Sigmoid colon (tissue), 7 donors: ENCODE measurements around the gene ZNF79. TPM values are rescaled to one million over a fixed set of nuclear protein-coding genes. Genes with fewer than 3 reads are reported as not detected.

ENCODE experiments used
- DNase-seq: peaks from one replicate; pipeline ENCODE4 v3.0.0-alpha.2; 2019
- H3K27ac ChIP-seq, 4 donors: fragments of 200-600 bp; sonication (generic); one replicate each; pipeline ENCODE4 v1.5.1; 2016 to 2019; ENCODE audit warnings: mild to moderate bottlenecking in 1 of 4
- H3K27me3 ChIP-seq, 3 donors: fragments of 200-600 bp; sonication (generic); one replicate each; pipeline ENCODE4 v1.5.1; 2019; ENCODE audit warnings: mild to moderate bottlenecking in 1 of 3
- H3K36me3 ChIP-seq, 4 donors: fragments of 200-600 bp; sonication (generic); one replicate each; pipeline ENCODE4 v1.5.1; 2016 to 2019
- H3K4me1 ChIP-seq, 4 donors: fragments of 200-600 bp; sonication (generic); one replicate each; pipeline ENCODE4 v1.5.1; 2017 to 2019
- H3K4me3 ChIP-seq, 4 donors: fragments of 200-600 bp; sonication (generic); one replicate each; pipeline ENCODE4 v1.5.1; 2017 to 2019; ENCODE audit warnings: mild to moderate bottlenecking in 2 of 4, moderate library complexity in 1 of 4
- H3K9me3 ChIP-seq, 4 donors: fragments of 200-600 bp in 3 of 4; sonication (generic) in 3 of 4; one replicate each; pipeline versions ENCODE4 v1.5.1 to v1.6.1; 2013 to 2019
- EP300 ChIP-seq, 4 donors: sonication (generic); formaldehyde crosslinking; IDR thresholded peaks; one replicate each; pipeline ENCODE4 v1.6.1; 2017; ENCODE audit warnings: antibody characterized with exemption in 4 of 4
- POLR2A ChIP-seq, 2 donors: fragments of 450-650 bp; IDR thresholded peaks; one replicate each; pipeline ENCODE4 v1.6.1; 2016; ENCODE audit warnings: antibody characterized with exemption in 2 of 2, mild to moderate bottlenecking in 2 of 2, moderate library complexity in 2 of 2
- POLR2AphosphoS5 ChIP-seq, 4 donors: sonication (generic); formaldehyde crosslinking; IDR thresholded peaks; one replicate each; pipeline ENCODE4 v1.6.1; 2017; ENCODE audit warnings: antibody characterized with exemption in 4 of 4
- WGBS, 2 donors: extraction: QIAGEN DNeasy Blood & Tissue Kit; methylation state at CpG; one replicate each; pipeline ENCODE4 v1.1.7; 2013; 5-methylcytosine and 5-hydroxymethylcytosine counted together
- intact Hi-C: fragments of 100-400 bp; cut with DNase I; formaldehyde crosslinking; loops from one replicate; pipeline ENCODE4 v1.15.1; 2023
- polyA plus RNA-seq, 3 donors: library from polyadenylated mRNA; stranded (reverse); fragments of 200-250 nt; gene quantifications; one replicate each; pipeline ENCODE4 v1.2.3, GENCODE V29; 2013
- total RNA-seq, 4 donors: library from RNA; depleted of rRNA; stranded (reverse); fragments of >200 nt; gene quantifications; one replicate each; pipeline ENCODE4 v1.1.0, GENCODE V29; 2016
- TF ChIP-seq, protein P1 (sequence below), 4 experiments: fragments of 450-650 bp in 3 of 4; fragments of 200-600 bp in 1 of 4; IDR thresholded peaks; one replicate each; pipeline ENCODE4 v1.5.1; 2016 to 2019; ENCODE audit warnings: antibody characterized with exemption in 4 of 4, mild to moderate bottlenecking in 3 of 4, moderate library complexity in 2 of 4
- donor health status: healthy with polysubstance abuse.
- donor health status: Bipolar disorder and iron deficiency.
- donor health status: healthy.

Gene ZNF79
- total and polyA plus RNA-seq, 7 donors = 0.60 to 14.6 (median 10.9) TPM

DNA sequence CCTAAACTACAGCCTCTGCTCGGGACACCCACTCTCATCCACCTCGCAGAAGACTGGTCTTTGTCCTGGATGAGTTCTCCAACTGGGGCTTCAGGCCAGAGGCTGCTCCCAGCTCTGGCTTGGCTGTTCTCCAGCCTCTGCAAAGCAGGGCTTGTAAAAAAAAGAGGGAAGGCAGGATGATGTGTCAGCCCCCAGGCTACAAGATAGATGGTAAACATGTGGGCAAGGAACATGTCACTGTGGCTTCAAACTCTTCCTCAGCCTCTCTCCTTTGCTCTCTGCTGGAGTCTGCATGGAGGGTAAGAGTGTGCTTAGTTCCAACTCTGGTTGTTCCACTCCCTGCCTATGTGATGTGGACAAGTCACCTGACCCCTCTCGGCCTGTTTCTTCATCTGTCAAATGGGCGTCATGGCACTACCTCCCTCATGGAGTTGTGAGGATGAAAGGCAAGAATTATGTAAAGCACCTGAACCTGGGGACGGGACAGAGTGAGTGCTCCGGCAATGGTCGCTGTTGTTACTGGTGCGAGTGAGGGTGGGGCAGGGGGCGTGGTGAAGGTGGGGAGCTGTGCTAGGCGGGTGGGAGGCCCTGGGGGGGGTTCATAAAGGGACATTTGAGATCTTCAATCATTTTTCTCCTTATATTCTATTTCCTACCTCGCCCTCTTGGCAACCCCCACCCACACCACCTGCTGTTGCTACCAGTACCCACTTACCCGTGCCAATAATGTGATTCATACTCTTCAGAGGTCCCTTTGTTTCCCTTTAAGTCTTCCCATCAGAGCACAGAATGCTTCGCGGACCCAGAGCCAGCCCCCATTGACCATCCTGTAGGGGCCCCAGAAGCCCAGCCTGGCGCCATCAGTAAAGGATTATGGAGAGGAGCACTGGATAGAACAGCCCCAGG lies 6.8 kb upstream of the ZNF79 start:
- peaks cover 0 to under 1% (median 0%) of the 10 kb centered on the region in 4 donors for H3K36me3 ChIP-seq
- intact Hi-C loops = no loop called here
- peaks cover 0 to 76% (median 54%) of the 10 kb centered on the region in 4 donors for H3K4me1 ChIP-seq
- peak in 3 of 4 donors; percentile 64 to 71 (median 65) for TF ChIP-seq EP300 (IDR thresholded peaks at IDR 0.05)
- no peak for TF ChIP-seq POLR2A (IDR thresholded peaks at IDR 0.05)
- TF ChIP-seq POLR2AphosphoS5 (IDR thresholded peaks at IDR 0.05) = peak; percentile 76 to 90 (median 84)
- peak overlapping the region in 3 of 4 donors; percentile 82 to 86 (median 82) for H3K27ac ChIP-seq
- no peak overlapping the region for H3K4me3 ChIP-seq
- no peaks in the 10 kb centered on the region for H3K27me3 ChIP-seq
- DNase-seq = peak; percentile 90
- H3K9me3 ChIP-seq = no peaks in the 10 kb centered on the region
- WGBS, 2 donors = 75 to 78% methylated on average over 15 of the region's 15 CpGs

DNA sequence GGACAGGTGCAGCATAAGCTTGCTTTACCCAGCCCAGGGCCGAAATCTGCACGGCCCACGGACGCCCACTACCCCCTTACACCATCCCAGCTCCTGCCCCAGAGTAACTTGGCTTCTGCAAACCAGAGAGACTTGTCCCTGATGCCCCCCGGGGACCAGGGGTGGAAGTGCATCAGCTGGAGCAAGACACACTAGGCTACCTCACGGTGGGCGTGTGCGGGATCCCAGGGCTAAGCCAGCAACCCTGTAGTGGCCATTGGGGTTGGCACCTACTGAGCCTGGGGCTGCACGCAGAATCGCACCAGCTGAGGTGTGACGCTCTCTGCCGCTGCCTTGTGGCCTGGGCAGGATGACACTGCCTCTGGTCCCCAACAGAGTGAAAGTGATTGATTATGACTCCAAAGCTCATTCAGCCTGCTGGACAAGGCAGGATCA lies 6.1 kb upstream of the ZNF79 start:
- H3K27ac ChIP-seq = peak overlapping the region in 3 of 4 donors; percentile 82 to 86 (median 82)
- no peaks in the 10 kb centered on the region for H3K9me3 ChIP-seq
- intact Hi-C loops = no loop called here
- H3K4me1 ChIP-seq = peaks cover 0 to 76% (median 57%) of the 10 kb centered on the region in 4 donors
- no peak for DNase-seq
- 77 to 82% methylated on average over 12 of the region's 12 CpGs for WGBS, 2 donors
- peak in 2 of 4 donors; percentile 18 to 29 for TF ChIP-seq POLR2AphosphoS5 (IDR thresholded peaks at IDR 0.05)
- TF ChIP-seq, protein P1, sequence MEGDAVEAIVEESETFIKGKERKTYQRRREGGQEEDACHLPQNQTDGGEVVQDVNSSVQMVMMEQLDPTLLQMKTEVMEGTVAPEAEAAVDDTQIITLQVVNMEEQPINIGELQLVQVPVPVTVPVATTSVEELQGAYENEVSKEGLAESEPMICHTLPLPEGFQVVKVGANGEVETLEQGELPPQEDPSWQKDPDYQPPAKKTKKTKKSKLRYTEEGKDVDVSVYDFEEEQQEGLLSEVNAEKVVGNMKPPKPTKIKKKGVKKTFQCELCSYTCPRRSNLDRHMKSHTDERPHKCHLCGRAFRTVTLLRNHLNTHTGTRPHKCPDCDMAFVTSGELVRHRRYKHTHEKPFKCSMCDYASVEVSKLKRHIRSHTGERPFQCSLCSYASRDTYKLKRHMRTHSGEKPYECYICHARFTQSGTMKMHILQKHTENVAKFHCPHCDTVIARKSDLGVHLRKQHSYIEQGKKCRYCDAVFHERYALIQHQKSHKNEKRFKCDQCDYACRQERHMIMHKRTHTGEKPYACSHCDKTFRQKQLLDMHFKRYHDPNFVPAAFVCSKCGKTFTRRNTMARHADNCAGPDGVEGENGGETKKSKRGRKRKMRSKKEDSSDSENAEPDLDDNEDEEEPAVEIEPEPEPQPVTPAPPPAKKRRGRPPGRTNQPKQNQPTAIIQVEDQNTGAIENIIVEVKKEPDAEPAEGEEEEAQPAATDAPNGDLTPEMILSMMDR (IDR thresholded peaks at IDR 0.05) = no peak
- no peak for TF ChIP-seq POLR2A (IDR thresholded peaks at IDR 0.05)
- no peak overlapping the region for H3K4me3 ChIP-seq
- no peaks in the 10 kb centered on the region for H3K27me3 ChIP-seq
- no peaks in the 10 kb centered on the region for H3K36me3 ChIP-seq

DNA sequence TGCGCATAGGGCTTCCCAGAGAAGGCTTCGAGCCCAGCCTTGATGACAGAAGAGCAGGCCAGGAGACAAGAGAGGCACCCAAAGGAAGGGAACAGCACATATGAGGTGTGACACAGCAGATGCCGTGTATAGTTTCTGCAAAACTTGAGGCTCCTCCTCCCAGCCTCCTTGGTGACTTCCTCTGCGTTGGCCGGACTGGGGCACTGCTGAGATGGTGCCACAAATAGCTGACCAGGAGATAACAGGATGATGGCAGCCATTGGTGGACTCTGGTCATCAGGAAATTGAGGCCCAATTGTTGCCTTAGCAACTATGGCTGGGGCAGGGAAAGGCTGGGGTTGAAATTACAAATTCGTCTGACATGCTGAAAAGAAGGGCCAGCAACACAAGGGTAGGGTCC lies 4.8 kb upstream of the ZNF79 start:
- no peak overlapping the region for H3K4me3 ChIP-seq
- H3K36me3 ChIP-seq = no peaks in the 10 kb centered on the region
- no peaks in the 10 kb centered on the region for H3K9me3 ChIP-seq
- peak overlapping the region in 3 of 4 donors; percentile 82 to 86 (median 82) for H3K27ac ChIP-seq
- 90 to 94% methylated on average over 6 of the region's 6 CpGs for WGBS, 2 donors
- H3K4me1 ChIP-seq = peaks cover 0 to 70% (median 57%) of the 10 kb centered on the region in 4 donors
- H3K27me3 ChIP-seq = no peaks in the 10 kb centered on the region
- no peak for DNase-seq
- intact Hi-C loops = no loop called here
- no peak for TF ChIP-seq POLR2A (IDR thresholded peaks at IDR 0.05)
- no peak for TF ChIP-seq EP300 (IDR thresholded peaks at IDR 0.05)
- no peak for TF ChIP-seq POLR2AphosphoS5 (IDR thresholded peaks at IDR 0.05)
- TF ChIP-seq, protein P1 (IDR thresholded peaks at IDR 0.05) = no peak

DNA sequence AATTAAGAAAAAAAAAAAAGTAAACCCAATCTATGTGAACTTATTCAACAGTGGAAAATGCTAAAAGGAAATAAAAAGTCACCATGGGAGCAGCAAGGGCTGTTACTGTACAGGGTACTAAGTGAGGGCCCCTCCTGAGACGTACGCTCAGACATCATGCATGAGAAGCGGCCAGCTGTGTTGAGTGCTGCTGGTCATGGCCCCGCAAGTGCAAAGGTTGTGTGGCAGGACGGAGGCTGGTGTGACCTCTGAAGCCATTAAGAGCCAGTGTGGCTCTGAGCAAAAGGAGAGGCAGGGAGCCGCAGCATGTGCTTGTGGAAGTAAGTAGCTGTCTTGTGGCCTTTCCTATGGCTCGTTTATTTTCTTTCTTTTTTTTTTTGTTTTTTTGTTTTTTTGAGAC lies 3.1 kb upstream of the ZNF79 start:
- peaks cover 0 to 66% (median 57%) of the 10 kb centered on the region in 4 donors for H3K4me1 ChIP-seq
- intact Hi-C loops = no loop called here
- TF ChIP-seq, protein P1 (IDR thresholded peaks at IDR 0.05) = no peak
- TF ChIP-seq POLR2AphosphoS5 (IDR thresholded peaks at IDR 0.05) = no peak
- TF ChIP-seq EP300 (IDR thresholded peaks at IDR 0.05) = no peak
- TF ChIP-seq POLR2A (IDR thresholded peaks at IDR 0.05) = no peak

DNA sequence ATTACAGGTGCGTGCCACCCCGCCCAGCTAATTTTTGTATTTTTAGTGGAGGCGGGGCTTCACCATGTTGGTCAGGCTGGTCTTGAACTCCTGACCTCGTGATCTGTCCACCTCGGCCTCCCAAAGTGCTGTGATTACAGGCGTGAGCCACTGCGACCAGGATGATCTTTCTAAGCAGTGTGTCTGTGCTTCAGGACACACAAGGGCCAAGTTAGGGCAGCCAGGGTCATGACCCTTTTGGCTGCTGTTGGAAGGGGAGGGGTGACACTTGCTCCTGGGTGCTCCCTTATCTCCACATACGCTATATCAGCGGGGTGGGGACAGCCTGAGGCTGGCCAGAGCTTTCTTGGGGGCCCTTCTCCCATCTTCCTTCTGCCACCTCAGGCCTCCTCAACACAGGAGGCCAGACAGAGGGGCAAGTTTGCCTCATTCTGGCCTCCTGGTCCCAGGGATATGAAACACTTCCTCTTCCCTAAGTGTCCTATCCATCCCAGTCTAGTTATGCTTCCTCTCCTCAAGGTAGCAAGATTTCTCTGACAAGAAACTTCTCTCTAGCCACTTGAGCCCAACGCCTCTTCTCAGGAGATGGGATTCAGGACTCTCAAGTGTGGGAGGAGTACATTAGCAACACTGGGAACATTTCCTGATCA lies 1.9 kb upstream of the ZNF79 start:
- Histone ChIP-seq H3K27me3 (no peaks in the 10 kb centered on the region), H3K4me1 (peaks cover 0 to 64% (median 49%) of the 10 kb centered on the region in 4 donors), H3K4me3 (peak overlapping the region in 2 of 4 donors; percentile 80 to 94), H3K36me3 (no peaks in the 10 kb centered on the region), H3K27ac (peak overlapping the region in 3 of 4 donors; percentile 89 to 98 (median 91)), H3K9me3 (no peaks in the 10 kb centered on the region)
- intact Hi-C loops = no loop called here
- 80 to 90% methylated on average over 10 of the region's 10 CpGs for WGBS, 2 donors
- no peak for DNase-seq
- TF ChIP-seq POLR2A (IDR thresholded peaks at IDR 0.05) = no peak
- no peak for TF ChIP-seq EP300 (IDR thresholded peaks at IDR 0.05)
- TF ChIP-seq, protein P1 (IDR thresholded peaks at IDR 0.05) = no peak
- TF ChIP-seq POLR2AphosphoS5 (IDR thresholded peaks at IDR 0.05) = no peak

More for the DNA sequence above, 3.1 kb upstream of the ZNF79 start:
- Histone ChIP-seq H3K27ac (peak overlapping the region in 3 of 4 donors; percentile 36 to 98 (median 89)), H3K9me3 (no peaks in the 10 kb centered on the region), H3K27me3 (no peaks in the 10 kb centered on the region), H3K4me3 (no peak overlapping the region), H3K36me3 (no peaks in the 10 kb centered on the region)
- WGBS, 2 donors = 85 to 91% methylated on average over 7 of the region's 7 CpGs
- DNase-seq = no peak
